Measurements from ENCODE around the gene FICD. TPM values are rescaled to one million over a fixed set of nuclear protein-coding genes. Genes with fewer than 3 reads are reported as not detected.

FICD gene
- total and polyA plus RNA-seq, 2 of the 13 experiments (the other 11 are each of a cell fraction or from before 2014, with no cell fraction given), result 0.99 to 3.0 TPM

DNA sequence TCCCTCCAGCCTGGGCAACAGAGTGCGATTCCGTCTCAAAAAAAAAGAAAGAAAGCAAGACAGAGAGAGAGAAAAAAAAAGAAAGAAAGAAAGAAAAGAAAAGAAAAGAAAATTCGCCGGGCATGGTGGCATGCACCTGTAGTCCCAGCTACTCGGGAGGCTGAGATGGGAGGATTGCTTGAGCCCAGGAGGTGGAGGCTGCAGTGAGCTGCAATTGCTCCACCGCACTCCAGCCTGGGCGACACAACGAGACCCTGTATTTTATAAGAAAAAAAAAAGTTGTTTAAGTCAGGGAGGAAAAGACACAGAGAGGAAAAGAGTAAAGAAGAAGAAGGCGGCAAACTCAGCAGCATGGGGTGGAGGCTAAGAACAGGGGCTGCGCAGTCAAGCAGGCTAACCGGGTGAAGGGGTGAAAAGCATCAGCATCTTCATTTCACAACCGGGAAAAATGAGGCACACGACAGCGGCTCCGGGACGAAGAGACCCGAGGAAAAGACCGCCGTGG lies 557 bp upstream of the FICD start (continued):
- TF ChIP-seq, protein P1, sequence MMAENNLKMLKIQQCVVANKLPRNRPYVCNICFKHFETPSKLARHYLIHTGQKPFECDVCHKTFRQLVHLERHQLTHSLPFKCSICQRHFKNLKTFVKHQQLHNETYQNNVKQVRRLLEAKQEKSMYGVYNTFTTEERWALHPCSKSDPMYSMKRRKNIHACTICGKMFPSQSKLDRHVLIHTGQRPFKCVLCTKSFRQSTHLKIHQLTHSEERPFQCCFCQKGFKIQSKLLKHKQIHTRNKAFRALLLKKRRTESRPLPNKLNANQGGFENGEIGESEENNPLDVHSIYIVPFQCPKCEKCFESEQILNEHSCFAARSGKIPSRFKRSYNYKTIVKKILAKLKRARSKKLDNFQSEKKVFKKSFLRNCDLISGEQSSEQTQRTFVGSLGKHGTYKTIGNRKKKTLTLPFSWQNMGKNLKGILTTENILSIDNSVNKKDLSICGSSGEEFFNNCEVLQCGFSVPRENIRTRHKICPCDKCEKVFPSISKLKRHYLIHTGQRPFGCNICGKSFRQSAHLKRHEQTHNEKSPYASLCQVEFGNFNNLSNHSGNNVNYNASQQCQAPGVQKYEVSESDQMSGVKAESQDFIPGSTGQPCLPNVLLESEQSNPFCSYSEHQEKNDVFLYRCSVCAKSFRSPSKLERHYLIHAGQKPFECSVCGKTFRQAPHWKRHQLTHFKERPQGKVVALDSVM (CRISPR knock-in tag; IDR thresholded peaks at IDR 0.05), result peak; percentile 96
- TF ChIP-seq ZNF431 (CRISPR knock-in tag; IDR thresholded peaks at IDR 0.05; ENCODE audit: borderline replicate concordance, low read depth) (no peak), ZNF343 (CRISPR knock-in tag; IDR thresholded peaks at IDR 0.05) (no peak), TOE1 (CRISPR knock-in tag; IDR thresholded peaks at IDR 0.05) (no peak), KLF16 (CRISPR knock-in tag; IDR thresholded peaks at IDR 0.05) (no peak), ZNF672 (CRISPR knock-in tag; IDR thresholded peaks at IDR 0.05) (no peak), FOXM1 (CRISPR knock-in tag; IDR thresholded peaks at IDR 0.05) (no peak), TBL1XR1 (IDR thresholded peaks at IDR 0.05; ENCODE audit: borderline replicate concordance, low read length, partially characterized antibody) (no peak), PAF1 (CRISPR knock-in tag; IDR thresholded peaks at IDR 0.05) (no peak), NKX3-1 (CRISPR knock-in tag; IDR thresholded peaks at IDR 0.05) (no peak), EP300 (IDR thresholded peaks at IDR 0.05; ENCODE audit: low read depth in 2 of 2, low read length in 2 of 2) (no peak), EP300 (CRISPR knock-in tag; IDR thresholded peaks at IDR 0.05; ENCODE audit: borderline replicate concordance) (no peak), ZNF788 (CRISPR knock-in tag; IDR thresholded peaks at IDR 0.05; ENCODE audit: borderline replicate concordance) (no peak), ZNF337 (CRISPR knock-in tag; IDR thresholded peaks at IDR 0.05; ENCODE audit: borderline replicate concordance, low read depth) (no peak), ZNF569 (CRISPR knock-in tag; IDR thresholded peaks at IDR 0.05; ENCODE audit: borderline replicate concordance) (0 out of 2 replicates have a peak, but pooled peaks have one; percentile 56), MAZ (IDR thresholded peaks at IDR 0.05; ENCODE audit: borderline replicate concordance, low read depth, low read length) (no peak), MAZ (CRISPR knock-in tag; IDR thresholded peaks at IDR 0.05; ENCODE audit: low read depth) (no peak), ZNF562 (CRISPR knock-in tag; IDR thresholded peaks at IDR 0.05; ENCODE audit: borderline replicate concordance) (no peak), ZMAT3 (CRISPR knock-in tag; conservative IDR thresholded peaks at IDR 0.05) (no peak), ZNF776 (CRISPR knock-in tag; IDR thresholded peaks at IDR 0.05) (peak; percentile 54; the same call in 1 of the 2 replicates), PRMT3 (CRISPR knock-in tag; IDR thresholded peaks at IDR 0.05; ENCODE audit: borderline replicate concordance, low read depth) (no peak), ZNF572 (CRISPR knock-in tag; IDR thresholded peaks at IDR 0.05) (no peak), ZNF768 (CRISPR knock-in tag; IDR thresholded peaks at IDR 0.05) (no peak), ZNF430 (CRISPR knock-in tag; IDR thresholded peaks at IDR 0.05) (no peak)
- TF ChIP-seq, protein P2, sequence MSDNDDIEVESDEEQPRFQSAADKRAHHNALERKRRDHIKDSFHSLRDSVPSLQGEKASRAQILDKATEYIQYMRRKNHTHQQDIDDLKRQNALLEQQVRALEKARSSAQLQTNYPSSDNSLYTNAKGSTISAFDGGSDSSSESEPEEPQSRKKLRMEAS (IDR thresholded peaks at IDR 0.05), result no peak
- TF ChIP-seq, protein P3, sequence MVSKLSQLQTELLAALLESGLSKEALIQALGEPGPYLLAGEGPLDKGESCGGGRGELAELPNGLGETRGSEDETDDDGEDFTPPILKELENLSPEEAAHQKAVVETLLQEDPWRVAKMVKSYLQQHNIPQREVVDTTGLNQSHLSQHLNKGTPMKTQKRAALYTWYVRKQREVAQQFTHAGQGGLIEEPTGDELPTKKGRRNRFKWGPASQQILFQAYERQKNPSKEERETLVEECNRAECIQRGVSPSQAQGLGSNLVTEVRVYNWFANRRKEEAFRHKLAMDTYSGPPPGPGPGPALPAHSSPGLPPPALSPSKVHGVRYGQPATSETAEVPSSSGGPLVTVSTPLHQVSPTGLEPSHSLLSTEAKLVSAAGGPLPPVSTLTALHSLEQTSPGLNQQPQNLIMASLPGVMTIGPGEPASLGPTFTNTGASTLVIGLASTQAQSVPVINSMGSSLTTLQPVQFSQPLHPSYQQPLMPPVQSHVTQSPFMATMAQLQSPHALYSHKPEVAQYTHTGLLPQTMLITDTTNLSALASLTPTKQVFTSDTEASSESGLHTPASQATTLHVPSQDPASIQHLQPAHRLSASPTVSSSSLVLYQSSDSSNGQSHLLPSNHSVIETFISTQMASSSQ (IDR thresholded peaks at IDR 0.05; ENCODE audit: low read depth), result no peak
- TF ChIP-seq, protein P3 (CRISPR knock-in tag; IDR thresholded peaks at IDR 0.05; ENCODE audit: borderline replicate concordance), result no peak

All from HepG2 (cell line).